Measurements from ENCODE around the gene NR1D1.
A peak's percentile ranks its signal among the peaks of the same experiment; 100 is the strongest.

The NR1D1 gene

DNA sequence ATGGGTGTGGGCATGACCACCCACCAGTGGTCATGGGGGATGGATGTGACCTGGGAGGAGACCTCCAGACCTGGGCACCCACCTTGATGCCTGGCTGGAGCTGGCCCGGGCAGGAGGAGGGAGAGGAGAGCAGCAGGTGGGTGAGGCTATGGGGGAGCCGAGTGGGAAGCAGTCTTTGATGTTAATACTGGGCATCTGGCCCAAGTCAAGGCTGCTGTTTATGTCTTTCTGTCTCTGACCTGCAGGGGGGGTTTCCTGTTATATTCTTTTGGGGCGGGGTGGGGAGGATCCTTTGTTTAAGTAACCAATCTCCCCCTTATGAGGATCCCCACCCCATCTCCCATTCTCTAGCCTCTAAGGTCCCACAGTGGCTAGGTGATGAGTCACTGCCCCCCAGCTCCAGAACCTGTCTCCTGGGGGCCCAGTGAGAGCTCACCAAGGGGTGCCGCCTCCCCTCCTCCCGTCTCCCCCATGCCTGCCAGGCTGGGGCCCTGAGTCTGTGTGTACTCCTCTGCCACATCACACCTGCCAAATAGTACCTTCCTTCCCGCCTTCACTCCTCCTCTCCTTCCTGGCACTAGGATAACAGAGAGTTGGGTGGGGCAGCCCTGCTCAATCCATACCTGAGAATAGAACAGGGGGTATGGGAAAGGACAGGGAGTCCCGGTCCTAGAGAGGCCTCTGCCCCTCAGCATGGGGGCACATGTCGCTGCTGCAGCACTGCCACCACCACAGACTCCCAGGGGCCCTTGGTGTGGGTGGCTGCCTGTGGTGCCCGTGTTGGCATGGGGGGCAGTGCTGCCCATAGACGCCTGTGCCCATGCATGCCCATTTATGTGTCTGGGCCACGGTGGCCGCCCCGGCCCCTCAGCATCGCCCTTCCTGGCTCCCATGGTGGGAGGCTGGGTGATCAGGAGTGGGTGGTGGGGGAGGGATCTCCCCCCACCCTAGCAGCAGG, 30.4 kb downstream of the NR1D1 start:
- no peak for TF ChIP-seq POLR2AphosphoS5 (IDR thresholded peaks at IDR 0.05; ENCODE audit: low read depth, low read length)
- no peak for TF ChIP-seq TAF1 (IDR thresholded peaks at IDR 0.05; ENCODE audit: borderline replicate concordance, insufficient read depth, low read length)
- TF ChIP-seq FOXP2 (optimal IDR thresholded peaks at IDR 0.05; ENCODE audit: borderline replicate concordance, extremely low read depth, extremely low read length, insufficient read depth), result no peak
- TF ChIP-seq SIN3A (IDR thresholded peaks at IDR 0.05; ENCODE audit: borderline replicate concordance, insufficient read depth, low read length), result no peak
- TF ChIP-seq, protein P1, sequence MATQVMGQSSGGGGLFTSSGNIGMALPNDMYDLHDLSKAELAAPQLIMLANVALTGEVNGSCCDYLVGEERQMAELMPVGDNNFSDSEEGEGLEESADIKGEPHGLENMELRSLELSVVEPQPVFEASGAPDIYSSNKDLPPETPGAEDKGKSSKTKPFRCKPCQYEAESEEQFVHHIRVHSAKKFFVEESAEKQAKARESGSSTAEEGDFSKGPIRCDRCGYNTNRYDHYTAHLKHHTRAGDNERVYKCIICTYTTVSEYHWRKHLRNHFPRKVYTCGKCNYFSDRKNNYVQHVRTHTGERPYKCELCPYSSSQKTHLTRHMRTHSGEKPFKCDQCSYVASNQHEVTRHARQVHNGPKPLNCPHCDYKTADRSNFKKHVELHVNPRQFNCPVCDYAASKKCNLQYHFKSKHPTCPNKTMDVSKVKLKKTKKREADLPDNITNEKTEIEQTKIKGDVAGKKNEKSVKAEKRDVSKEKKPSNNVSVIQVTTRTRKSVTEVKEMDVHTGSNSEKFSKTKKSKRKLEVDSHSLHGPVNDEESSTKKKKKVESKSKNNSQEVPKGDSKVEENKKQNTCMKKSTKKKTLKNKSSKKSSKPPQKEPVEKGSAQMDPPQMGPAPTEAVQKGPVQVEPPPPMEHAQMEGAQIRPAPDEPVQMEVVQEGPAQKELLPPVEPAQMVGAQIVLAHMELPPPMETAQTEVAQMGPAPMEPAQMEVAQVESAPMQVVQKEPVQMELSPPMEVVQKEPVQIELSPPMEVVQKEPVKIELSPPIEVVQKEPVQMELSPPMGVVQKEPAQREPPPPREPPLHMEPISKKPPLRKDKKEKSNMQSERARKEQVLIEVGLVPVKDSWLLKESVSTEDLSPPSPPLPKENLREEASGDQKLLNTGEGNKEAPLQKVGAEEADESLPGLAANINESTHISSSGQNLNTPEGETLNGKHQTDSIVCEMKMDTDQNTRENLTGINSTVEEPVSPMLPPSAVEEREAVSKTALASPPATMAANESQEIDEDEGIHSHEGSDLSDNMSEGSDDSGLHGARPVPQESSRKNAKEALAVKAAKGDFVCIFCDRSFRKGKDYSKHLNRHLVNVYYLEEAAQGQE (IDR thresholded peaks at IDR 0.05; ENCODE audit: insufficient read depth in 1 of 2, low read depth in 2 of 2, low read length in 2 of 2), result no peak

DNA sequence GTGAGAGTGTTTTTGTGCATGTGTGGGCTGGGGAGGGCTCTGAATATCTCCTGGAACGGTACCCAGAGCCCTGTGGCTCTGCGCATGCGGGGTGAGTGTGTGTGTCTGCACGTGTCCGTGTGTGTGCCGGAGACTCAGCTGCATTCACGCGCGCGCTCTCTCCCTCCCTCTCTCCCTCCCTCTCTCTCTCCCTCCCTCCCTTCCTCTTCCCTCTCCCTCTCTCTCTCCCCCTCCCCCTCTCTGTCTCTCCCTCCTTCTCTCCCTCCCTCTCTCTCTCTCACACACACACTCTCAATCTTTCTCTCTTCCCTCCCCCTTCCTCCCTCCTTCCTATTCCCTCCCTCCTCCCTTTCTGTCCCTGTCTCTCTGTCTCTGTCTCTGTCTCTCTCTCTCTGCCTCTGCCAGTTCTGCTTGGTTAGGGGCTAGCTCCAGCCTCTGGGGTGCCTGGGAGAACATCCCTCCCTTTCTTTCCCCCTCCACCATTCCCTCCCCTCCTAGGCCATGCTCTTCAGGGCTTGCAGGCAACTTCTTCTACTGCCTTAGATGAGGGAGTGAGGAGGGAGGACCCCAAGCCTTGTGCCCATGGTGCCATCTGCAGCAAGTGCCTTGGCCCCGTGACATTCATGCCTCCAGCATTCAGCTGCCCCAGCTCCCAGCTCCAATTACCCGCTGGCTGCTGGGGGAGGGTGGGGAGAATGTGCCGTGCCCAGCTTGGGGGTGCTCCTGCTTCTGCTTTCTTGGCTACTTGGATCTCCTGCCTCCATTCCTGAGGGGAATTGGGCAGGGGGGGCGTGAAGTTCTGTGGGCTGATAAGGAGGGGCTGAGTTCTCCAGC, 31.3 kb downstream of the NR1D1 start:
- TF ChIP-seq SIN3A (IDR thresholded peaks at IDR 0.05; ENCODE audit: borderline replicate concordance, insufficient read depth, low read length) (peak; percentile 36; the same call in 1 of the 2 replicates), POLR2AphosphoS5 (IDR thresholded peaks at IDR 0.05; ENCODE audit: low read depth, low read length) (0 out of 2 replicates have a peak, but pooled peaks have one; percentile 49), FOXP2 (optimal IDR thresholded peaks at IDR 0.05; ENCODE audit: borderline replicate concordance, extremely low read depth, extremely low read length, insufficient read depth) (peak; percentile 81), TAF1 (IDR thresholded peaks at IDR 0.05; ENCODE audit: borderline replicate concordance, insufficient read depth, low read length) (no peak)
- TF ChIP-seq, protein P1 (IDR thresholded peaks at IDR 0.05; ENCODE audit: insufficient read depth in 1 of 2, low read depth in 2 of 2, low read length in 2 of 2), result no peak

DNA sequence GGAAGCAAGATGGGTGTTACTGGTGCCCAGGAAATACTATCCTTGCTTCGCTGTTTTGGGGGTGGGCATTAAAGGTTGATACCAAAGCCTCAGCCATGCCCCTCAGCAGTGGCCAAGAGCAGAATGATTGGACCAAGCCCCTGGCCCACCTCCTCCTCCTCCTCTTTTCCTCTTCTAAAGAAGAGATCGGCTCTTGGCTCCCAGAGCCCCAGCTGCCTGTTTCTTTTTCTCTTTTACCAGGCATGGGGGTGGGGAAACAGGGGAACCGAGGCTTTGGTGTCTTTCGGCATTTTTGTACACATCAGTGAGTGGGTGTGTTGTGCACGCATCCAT, 31.8 kb downstream of the NR1D1 start:
- TF ChIP-seq POLR2AphosphoS5 (IDR thresholded peaks at IDR 0.05; ENCODE audit: low read depth, low read length) (no peak), SIN3A (IDR thresholded peaks at IDR 0.05; ENCODE audit: borderline replicate concordance, insufficient read depth, low read length) (no peak; the same call in 1 of the 2 replicates), TAF1 (IDR thresholded peaks at IDR 0.05; ENCODE audit: borderline replicate concordance, insufficient read depth, low read length) (no peak), FOXP2 (optimal IDR thresholded peaks at IDR 0.05; ENCODE audit: borderline replicate concordance, extremely low read depth, extremely low read length, insufficient read depth) (no peak)
- TF ChIP-seq, protein P1 (IDR thresholded peaks at IDR 0.05; ENCODE audit: insufficient read depth in 1 of 2, low read depth in 2 of 2, low read length in 2 of 2), result no peak

DNA sequence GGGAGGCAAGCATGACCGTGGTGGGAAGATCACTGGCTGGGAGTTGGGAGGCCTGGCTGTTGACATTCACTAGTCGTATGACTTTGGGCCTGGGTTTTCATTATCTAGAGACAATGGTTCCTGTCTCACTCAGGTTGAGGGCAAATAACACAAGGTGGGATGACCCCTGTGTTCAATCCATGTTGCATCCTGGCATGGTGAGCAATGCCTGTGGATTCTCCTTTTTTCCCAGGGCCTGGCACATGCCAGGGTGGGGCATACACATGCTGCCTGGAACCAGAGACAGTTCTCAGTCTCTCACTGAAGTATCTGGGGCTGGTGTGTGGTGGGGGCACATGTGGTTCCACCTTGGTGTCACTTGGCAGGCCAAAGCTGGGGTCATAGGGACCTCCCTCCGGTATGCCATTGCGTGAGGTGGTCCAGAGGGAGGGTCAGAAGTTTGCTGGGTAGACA, 32.2 kb downstream of the NR1D1 start:
- TF ChIP-seq, protein P1 (IDR thresholded peaks at IDR 0.05; ENCODE audit: insufficient read depth in 1 of 2, low read depth in 2 of 2, low read length in 2 of 2), result no peak
- TF ChIP-seq TAF1 (IDR thresholded peaks at IDR 0.05; ENCODE audit: borderline replicate concordance, insufficient read depth, low read length), result no peak
- TF ChIP-seq POLR2AphosphoS5 (IDR thresholded peaks at IDR 0.05; ENCODE audit: low read depth, low read length), result no peak
- TF ChIP-seq FOXP2 (optimal IDR thresholded peaks at IDR 0.05; ENCODE audit: borderline replicate concordance, extremely low read depth, extremely low read length, insufficient read depth), result no peak
- TF ChIP-seq SIN3A (IDR thresholded peaks at IDR 0.05; ENCODE audit: borderline replicate concordance, insufficient read depth, low read length), result no peak

Measured in PFSK-1 (cell line).